Measurements from ENCODE around the gene RNF130. TPM values are rescaled to one million over a fixed set of nuclear protein-coding genes. Genes with fewer than 3 reads are reported as not detected.

RNF130 gene
- total RNA-seq, 2 experiments from 2014 or later: 10.7 to 11.5 TPM

DNA sequence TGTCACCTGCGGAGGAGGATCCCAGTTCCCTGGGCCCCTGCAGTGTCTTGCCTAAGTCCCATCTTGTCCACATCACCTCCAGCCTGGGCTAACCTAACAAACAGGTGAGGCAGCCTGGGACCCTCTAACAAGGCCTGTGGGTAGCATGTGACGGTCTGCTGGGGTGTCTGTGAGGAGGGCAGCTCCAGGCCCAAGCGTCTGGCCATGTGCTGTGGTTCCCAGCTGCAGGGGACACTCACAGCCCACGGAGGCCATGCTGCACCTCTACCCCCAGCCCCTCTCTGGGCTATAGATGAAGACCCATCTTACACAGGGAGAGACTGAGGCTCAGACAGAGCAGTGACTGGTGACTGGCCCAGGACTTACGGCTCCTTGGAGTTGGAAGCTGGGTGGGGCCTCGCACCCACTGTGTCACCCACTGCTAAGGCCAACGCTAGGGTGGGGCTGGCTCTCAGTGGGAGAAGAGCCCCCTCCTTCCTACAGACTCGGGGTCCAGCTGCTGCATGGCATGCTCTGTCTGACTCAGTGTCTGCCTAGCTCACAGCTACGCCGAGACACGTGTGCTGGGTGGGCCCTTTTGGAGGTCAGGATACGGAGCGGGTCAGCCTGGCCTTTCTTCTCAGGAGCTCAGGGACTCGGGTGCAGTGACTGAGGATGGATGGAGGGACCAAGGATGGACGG, 40.8 kb upstream of the RNF130 start:
- H3K27me3 Mint-ChIP-seq: no peaks in the 10 kb centered on the region
- no peak overlapping the region for H3K27ac Mint-ChIP-seq
- H3K36me3 Mint-ChIP-seq: no peaks in the 10 kb centered on the region
- no peaks in the 10 kb centered on the region for H3K4me1 Mint-ChIP-seq
- ATAC-seq (ENCODE audit: low read depth): no peak
- H3K4me3 Mint-ChIP-seq: no peak overlapping the region
- H3K9me3 Mint-ChIP-seq: no peaks in the 10 kb centered on the region
- POLR2A ChIA-PET: no interaction called here
- no peak for DNase-seq

DNA sequence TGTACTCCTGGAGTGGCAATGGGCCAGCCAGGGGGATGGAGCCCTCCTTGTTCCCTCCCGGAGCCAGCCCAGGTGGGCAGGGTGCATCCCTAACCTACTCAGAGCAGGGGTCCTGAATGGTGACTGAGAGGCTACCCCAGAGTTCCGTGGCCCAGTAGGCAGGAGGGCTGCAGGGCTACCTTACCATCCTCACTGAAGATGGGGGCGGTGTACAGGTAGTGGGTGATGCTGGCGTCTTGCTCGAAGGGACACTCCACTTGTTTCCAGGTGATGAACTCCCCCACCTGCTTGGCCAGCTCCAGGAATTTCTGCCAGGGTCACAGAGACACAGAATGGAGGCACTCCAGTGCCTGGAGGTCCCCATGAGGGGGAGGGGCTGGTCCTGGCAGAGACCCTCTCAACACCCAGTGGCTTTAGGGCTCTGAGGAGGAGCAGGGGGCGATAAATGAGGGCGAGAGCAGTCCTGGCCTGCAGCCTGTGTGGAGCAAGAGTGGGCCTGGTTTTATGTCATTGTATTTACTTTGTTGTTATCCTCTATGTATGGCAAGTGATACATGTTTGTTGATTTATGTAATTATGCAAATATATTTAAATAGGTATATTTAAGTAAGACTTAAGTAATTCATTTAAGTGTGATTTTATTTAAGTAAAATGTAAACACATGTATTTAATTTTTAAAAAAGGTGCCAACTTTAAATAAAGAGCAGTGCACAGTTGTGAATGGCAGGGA, 39.9 kb upstream of the RNF130 start:
- no peak for DNase-seq
- H3K4me1 Mint-ChIP-seq: no peaks in the 10 kb centered on the region
- H3K27ac Mint-ChIP-seq: no peak overlapping the region
- H3K9me3 Mint-ChIP-seq: peaks cover 5% of the 10 kb centered on the region
- POLR2A ChIA-PET: no interaction called here
- no peaks in the 10 kb centered on the region for H3K27me3 Mint-ChIP-seq
- H3K36me3 Mint-ChIP-seq: no peaks in the 10 kb centered on the region
- no peak for ATAC-seq (ENCODE audit: low read depth)
- no peak overlapping the region for H3K4me3 Mint-ChIP-seq

DNA sequence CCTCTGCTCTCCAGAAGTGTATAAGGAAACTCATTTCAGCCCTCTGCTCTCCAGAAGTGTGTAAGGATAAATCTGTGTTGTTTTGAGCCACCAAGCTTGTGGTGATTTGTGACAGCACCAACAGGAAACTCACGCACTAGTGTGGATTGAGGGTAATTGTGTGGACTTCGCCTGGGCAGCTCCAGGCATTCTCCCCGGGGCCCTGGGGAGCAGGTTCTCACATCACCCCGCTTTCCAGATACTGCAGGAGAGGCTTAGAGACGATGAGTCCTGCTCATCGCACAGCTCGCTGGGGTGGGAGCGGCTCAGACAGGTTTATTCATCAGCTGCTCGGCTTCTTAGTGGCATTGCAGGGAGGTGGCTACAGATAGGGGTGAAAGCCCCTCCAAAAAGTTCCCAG, 38.4 kb upstream of the RNF130 start:
- no peaks in the 10 kb centered on the region for H3K36me3 Mint-ChIP-seq
- peaks cover 5% of the 10 kb centered on the region for H3K9me3 Mint-ChIP-seq
- POLR2A ChIA-PET: interaction anchor here (0.7 kb wide), 1 partner anchor 11 kb away, joined by 4 read pairs; no protein-coding TSS in a partner anchor
- no peak overlapping the region for H3K4me3 Mint-ChIP-seq
- no peaks in the 10 kb centered on the region for H3K4me1 Mint-ChIP-seq
- no peak for DNase-seq
- H3K27ac Mint-ChIP-seq: no peak overlapping the region
- no peaks in the 10 kb centered on the region for H3K27me3 Mint-ChIP-seq
- ATAC-seq (ENCODE audit: low read depth): no peak

DNA sequence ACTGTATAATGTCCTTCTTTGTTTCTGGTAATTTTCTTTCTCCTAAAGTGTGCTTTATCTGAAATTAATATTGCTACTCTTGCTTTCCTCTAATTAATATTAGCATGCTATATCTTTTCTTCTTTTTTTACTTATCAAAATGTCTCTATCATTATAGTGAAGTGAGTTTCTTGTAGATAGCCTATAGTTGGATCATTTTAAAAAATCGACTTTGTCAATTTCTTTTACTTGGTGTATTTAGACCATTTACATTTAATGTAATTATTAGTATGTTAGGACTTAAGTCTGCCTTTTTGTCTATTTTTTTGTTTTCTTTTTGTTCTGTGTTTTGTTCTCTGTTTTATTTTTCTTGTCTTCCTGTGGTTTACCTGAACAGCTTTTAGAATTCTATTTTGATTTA, 35.4 kb upstream of the RNF130 start:
- no peaks in the 10 kb centered on the region for H3K27me3 Mint-ChIP-seq
- no peak overlapping the region for H3K4me3 Mint-ChIP-seq
- POLR2A ChIA-PET: no interaction called here
- no peak for ATAC-seq (ENCODE audit: low read depth)
- H3K36me3 Mint-ChIP-seq: no peaks in the 10 kb centered on the region
- no peaks in the 10 kb centered on the region for H3K4me1 Mint-ChIP-seq
- peaks cover 5% of the 10 kb centered on the region for H3K9me3 Mint-ChIP-seq
- no peak for DNase-seq
- H3K27ac Mint-ChIP-seq: no peak overlapping the region

DNA sequence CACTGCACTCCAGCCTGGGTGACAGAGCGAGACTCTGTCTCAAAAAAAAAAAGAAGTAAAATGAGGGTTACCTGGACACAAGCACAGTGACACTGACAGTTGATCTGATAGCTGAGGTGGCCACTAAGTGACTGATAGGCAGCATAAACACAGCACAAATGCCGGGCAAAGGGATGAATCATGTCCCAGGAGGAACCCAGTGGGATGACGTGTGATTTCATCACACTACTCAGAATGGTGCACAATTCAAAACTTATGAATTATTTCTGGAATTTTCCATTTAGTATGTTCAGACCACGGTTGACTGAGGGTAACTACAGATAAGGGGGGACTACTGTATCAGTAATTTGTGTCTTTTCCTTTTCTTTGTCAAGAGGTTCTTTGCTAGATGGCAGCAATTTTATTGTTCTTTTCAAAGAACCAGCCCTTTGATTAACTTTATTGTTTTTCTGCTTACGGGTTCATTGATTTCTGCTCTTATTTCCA, 34.3 kb upstream of the RNF130 start:
- Mint-ChIP-seq H3K4me3 (no peak overlapping the region), H3K4me1 (no peaks in the 10 kb centered on the region), H3K9me3 (peaks cover 5% of the 10 kb centered on the region), H3K27ac (no peak overlapping the region), H3K36me3 (no peaks in the 10 kb centered on the region), H3K27me3 (no peaks in the 10 kb centered on the region)
- ATAC-seq (ENCODE audit: low read depth) (no peak), DNase-seq (no peak)
- POLR2A ChIA-PET: no interaction called here

DNA sequence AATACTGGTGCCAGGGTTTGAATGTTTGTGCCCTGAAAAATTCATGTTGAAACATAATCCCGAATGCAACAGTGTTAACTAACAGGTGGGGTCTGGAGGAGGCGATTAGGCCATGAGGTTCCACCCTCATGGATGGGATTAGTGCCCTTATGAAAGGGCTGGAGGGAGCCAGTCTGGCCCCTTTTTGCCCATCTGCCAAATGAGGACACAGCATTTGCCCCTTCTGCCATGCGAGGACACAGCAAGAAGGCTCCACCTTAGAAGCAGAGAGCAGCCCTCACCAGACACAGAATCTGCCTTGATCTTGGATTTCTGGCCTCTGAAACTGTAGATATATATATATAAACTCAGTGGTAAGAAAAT, 32.6 kb upstream of the RNF130 start:
- POLR2A ChIA-PET: no interaction called here
- no peaks in the 10 kb centered on the region for H3K4me1 Mint-ChIP-seq
- no peak for ATAC-seq (ENCODE audit: low read depth)

DNA sequence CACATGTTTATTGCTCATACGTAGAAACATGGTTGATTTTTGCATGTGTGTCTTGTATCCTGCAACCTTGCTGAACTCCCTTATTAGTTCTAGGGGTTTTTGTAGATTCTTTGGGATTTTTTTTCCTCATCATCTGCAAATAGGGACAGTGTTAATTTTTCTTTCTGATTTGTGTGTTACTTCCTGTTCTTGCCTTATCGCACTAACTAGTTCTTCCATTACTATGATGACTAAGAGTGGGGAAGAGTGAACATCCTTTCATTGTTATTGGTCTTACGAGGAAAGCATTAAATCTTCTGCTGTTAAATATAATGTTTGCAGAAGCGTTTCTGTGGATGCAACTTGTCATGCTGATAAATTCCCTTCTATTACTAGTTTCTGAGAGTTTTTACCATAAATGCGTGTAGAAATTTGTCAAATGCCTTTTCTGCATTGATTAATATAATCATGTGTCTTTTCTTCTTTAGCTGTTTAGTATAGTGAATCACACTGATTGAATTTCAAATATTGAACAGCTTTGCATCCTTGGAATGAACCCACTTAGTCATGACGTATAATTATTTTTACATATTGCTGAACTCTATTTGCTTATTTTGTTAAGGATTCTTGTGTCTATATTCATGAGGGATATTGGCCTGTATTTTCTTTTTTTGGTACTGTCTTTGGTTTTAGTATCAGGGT, 32.1 kb upstream of the RNF130 start:
- POLR2A ChIA-PET: no interaction called here
- Mint-ChIP-seq H3K9me3 (peaks cover 5% of the 10 kb centered on the region), H3K36me3 (no peaks in the 10 kb centered on the region), H3K4me3 (no peak overlapping the region), H3K4me1 (no peaks in the 10 kb centered on the region), H3K27me3 (no peaks in the 10 kb centered on the region), H3K27ac (no peak overlapping the region)
- no peak for DNase-seq
- no peak for ATAC-seq (ENCODE audit: low read depth)

More for the DNA sequence above, 32.6 kb upstream of the RNF130 start:
- no peak overlapping the region for H3K27ac Mint-ChIP-seq
- no peak overlapping the region for H3K4me3 Mint-ChIP-seq
- no peaks in the 10 kb centered on the region for H3K36me3 Mint-ChIP-seq
- no peak for DNase-seq
- no peaks in the 10 kb centered on the region for H3K27me3 Mint-ChIP-seq
- H3K9me3 Mint-ChIP-seq: peaks cover 5% of the 10 kb centered on the region

DNA sequence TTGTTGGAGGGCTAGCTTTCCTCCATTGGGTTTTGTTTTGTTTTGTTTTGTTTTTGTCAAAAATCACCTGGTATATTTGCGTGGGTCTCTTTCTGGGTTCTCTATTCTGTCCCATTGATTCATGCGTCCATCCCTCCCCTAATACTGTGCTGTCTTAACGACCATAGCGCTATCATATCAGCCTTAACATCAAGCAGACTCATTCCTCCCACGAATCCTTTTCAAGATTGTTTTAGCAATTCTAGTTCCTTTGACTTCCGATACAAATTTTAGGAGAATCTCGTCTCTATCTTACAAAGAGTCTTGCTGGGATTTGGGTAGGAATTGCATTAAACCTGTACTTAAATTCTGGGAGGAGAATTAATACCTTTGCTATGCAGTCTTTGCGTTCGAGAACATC, 31.1 kb upstream of the RNF130 start:
- no peaks in the 10 kb centered on the region for H3K4me1 Mint-ChIP-seq
- POLR2A ChIA-PET: no interaction called here
- no peaks in the 10 kb centered on the region for H3K27me3 Mint-ChIP-seq
- H3K36me3 Mint-ChIP-seq: no peaks in the 10 kb centered on the region
- no peak for ATAC-seq (ENCODE audit: low read depth)
- no peak for DNase-seq
- no peak overlapping the region for H3K27ac Mint-ChIP-seq
- no peak overlapping the region for H3K4me3 Mint-ChIP-seq
- H3K9me3 Mint-ChIP-seq: peaks cover 5% of the 10 kb centered on the region

DNA sequence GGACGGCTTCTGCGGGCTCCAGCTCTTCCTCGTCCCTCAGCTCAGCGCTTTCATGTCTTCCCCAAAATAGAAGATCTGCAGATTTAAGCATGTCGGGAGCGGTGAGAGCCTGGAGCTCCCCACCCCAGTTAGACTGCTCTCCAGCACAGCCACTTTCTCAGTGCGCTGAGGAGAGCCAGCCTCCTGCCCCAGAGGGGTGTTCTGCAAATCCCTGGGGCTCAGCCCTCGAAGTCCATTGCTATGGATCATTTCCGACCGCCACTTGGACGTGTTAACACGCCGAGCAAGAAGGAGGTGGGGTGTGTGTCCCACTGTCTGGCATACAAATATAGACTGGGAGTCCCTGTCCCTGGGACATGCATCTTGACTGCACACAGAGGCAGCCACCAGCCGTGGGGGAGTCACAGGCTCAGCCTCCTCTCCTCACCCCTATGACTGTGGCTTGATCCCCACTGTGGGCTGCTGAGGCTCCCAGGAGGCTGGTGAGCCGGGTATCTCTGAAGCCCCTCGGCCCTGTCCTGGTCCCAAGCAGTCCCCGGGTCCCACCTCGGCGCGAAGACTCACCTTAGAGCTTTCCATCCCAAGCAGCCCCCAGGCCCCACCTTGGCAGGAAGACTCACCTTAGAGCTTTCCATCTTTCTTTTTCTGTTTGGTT, 30.0 kb upstream of the RNF130 start:
- no peak for ATAC-seq (ENCODE audit: low read depth)
- Mint-ChIP-seq H3K4me1 (no peaks in the 10 kb centered on the region), H3K36me3 (no peaks in the 10 kb centered on the region), H3K9me3 (peaks cover 2% of the 10 kb centered on the region), H3K4me3 (no peak overlapping the region), H3K27ac (no peak overlapping the region), H3K27me3 (no peaks in the 10 kb centered on the region)
- POLR2A ChIA-PET: interaction anchor here (0.5 kb wide), 1 partner anchor 15 kb away, joined by 3 read pairs; no protein-coding TSS in a partner anchor
- no peak for DNase-seq

DNA sequence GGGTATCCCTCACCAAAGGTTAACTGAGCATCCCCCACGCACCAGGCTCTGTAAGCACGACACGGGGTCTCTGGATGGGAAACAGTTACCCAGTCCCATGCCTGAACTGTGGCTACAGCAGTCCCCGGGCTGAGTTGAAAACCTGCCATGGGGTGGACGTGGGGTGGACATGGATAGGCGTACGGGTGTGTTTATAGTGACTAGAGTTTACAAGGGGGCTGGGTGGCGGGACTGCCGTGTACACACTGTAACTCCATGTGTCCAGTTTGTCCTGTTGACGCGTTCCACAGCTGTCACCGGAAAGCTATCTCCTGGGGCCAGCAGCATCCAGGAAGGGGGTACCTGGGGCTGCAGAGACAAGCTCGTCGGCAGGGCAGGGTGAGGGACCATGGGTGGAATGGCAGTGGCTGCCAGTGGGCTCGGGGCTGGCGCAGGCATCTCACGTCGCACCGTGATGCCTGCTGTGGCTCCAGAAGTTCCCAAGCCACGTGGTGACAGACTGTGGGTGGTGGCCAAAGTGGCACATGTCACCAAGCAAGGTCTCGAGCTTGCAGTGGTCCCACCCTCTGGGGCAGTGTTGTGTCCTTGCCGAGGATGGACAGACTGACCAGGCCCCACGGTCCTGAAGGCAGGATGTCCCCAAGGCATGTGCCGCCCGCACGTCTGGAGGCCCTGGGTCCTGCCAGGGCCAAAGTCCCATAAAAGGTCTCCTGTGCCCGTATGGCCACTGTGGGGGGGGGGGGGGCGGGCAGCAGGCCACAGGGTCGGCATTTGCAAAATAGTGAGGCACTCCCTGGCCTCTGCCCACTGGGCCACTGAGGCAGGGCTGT, 29.3 kb upstream of the RNF130 start:
- no peak overlapping the region for H3K4me3 Mint-ChIP-seq
- ATAC-seq (ENCODE audit: low read depth): no peak
- no peaks in the 10 kb centered on the region for H3K4me1 Mint-ChIP-seq
- no peaks in the 10 kb centered on the region for H3K9me3 Mint-ChIP-seq
- no peaks in the 10 kb centered on the region for H3K36me3 Mint-ChIP-seq
- POLR2A ChIA-PET: interaction anchor here (0.5 kb wide), 1 partner anchor 14 kb away, joined by 3 read pairs; no protein-coding TSS in a partner anchor
- H3K27me3 Mint-ChIP-seq: no peaks in the 10 kb centered on the region
- H3K27ac Mint-ChIP-seq: no peak overlapping the region
- no peak for DNase-seq

DNA sequence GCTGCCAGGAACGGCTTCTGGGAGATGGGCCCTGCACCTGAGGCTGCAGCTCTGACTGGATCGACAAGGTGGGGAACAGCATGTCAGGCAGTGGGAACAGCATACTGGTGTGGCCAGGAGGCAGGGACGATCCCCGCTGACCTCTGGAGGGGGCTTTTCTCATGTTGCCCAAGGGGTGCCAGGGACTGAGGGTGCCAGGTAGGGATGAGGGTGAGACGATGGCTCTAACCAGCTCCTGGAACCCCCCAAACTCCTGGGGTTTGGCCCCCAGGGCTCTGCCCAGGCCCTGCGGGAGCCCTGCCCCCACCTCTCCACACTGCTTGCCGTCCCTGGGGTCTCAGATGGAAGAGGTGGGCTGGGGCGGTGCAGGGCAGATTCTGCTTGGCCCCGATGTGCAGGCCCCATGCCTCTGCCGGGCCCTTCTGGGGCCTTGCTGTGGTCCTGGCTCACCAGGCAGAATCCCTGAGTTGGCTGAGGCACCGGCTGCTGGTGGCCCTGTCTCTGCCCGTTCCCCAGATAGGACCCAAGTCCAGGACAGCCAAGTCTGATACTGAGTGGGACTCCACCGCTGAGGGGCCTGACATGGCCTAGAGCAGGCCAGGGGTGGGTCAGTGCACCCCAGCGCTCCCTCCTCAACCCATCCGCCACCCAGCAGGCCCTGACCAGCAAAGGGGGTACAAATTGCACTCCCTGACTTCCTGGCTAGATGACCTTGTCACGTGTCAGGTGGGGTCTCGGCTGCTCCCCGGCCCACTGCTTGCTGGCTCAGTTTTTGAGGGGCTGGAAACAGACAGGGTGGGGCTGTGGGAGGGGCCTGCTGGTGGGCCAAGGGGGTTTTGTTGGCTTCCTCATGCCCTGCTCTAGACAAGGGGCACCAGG, 28.4 kb upstream of the RNF130 start:
- H3K4me3 Mint-ChIP-seq: no peak overlapping the region
- no peak overlapping the region for H3K27ac Mint-ChIP-seq
- no peaks in the 10 kb centered on the region for H3K4me1 Mint-ChIP-seq
- POLR2A ChIA-PET: interaction anchor here (0.6 kb wide), 1 partner anchor 10 kb away, joined by 4 read pairs; no protein-coding TSS in a partner anchor
- H3K27me3 Mint-ChIP-seq: no peaks in the 10 kb centered on the region
- DNase-seq: no peak
- no peaks in the 10 kb centered on the region for H3K36me3 Mint-ChIP-seq
- ATAC-seq (ENCODE audit: low read depth): no peak
- H3K9me3 Mint-ChIP-seq: no peaks in the 10 kb centered on the region

Data from activated naive CD8-positive, alpha-beta T cell treated with anti-CD3 and anti-CD28 coated beads, Interleukin-2, amount 10 ng/mL, durations not matched to agents 7 days and 5 days (primary cell).